ENCODE measurements around the gene GNAQ.

- TF ChIP-seq CTCF (IDR thresholded peaks at IDR 0.05; ENCODE audit: borderline replicate concordance, extremely low read depth, low read length, poor library complexity, severe bottlenecking) (no peak), EZH2 (IDR thresholded peaks at IDR 0.05; ENCODE audit: borderline replicate concordance, low read depth, low read length, severe bottlenecking) (no peak)
These were observed 319.0 kb downstream of the GNAQ start for GRCh38 chr9:77712533-77713130.

Data from DND-41 (cell line).